ENCODE measurements around the gene ZSWIM5. TPM values are rescaled to one million over a fixed set of nuclear protein-coding genes. Genes with fewer than 3 reads are reported as not detected.

ZSWIM5 gene
- total and polyA plus RNA-seq, 2 of the 8 experiments (the other 6 are each of a cell fraction or from before 2014, with no cell fraction given): 2.5 to 3.9 TPM

DNA sequence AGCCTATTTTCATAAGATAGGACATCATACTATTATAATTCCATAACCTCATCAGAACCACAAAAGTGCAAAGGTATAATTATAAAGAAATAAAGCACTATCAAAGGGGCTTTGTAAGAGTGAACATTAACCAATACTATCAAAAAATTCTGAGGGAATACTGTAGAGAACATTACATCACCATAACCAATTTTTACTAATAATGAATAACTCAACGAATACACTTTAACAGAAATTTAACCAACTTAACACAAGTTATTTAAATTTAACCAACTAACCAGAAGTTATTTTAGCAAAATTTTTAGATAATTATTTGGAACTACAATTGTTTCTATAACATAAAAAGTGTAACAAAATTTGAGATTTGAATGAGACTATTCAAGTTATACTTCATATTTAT lies 34.8 kb downstream of the ZSWIM5 start (continued):
- TF ChIP-seq CREB1 (IDR thresholded peaks at IDR 0.05) (no peak), NANOG (IDR thresholded peaks at IDR 0.05; ENCODE audit: insufficient read depth, low read depth, low read length, poor library complexity, severe bottlenecking) (no peak), POLR2A (IDR thresholded peaks at IDR 0.05; ENCODE audit: control extremely low read depth in 1 of 2, low read depth in 2 of 2, low read length in 2 of 2) (no peak), CHD2 (IDR thresholded peaks at IDR 0.05; ENCODE audit: low read length) (no peak)
